HEK293 (cell line): Measurements from ENCODE around the gene IKZF1.

Source experiments
- CTCF ChIP-seq: fragments of 450-650 bp; formaldehyde crosslinking; IDR thresholded peaks from 2 replicates; pipeline ENCODE4 v1.5.1; 2016; ENCODE audit warnings: missing biosample characterization, missing genetic modification characterization
- MEIS1 ChIP-seq: sonication (generic); formaldehyde crosslinking; IDR thresholded peaks from 2 replicates; pipeline ENCODE4 v1.8.1; 2022; ENCODE audit warnings: missing genetic modification reagents, mild to moderate bottlenecking, borderline replicate concordance
- PATZ1 ChIP-seq: fragments of 450-650 bp; formaldehyde crosslinking; IDR thresholded peaks from 2 replicates; pipeline ENCODE4 v1.5.1; 2016; ENCODE audit warnings: missing biosample characterization, missing genetic modification characterization
- PRDM4 ChIP-seq: fragments of 450-650 bp; formaldehyde crosslinking; IDR thresholded peaks from 2 replicates; pipeline ENCODE4 v1.5.1; 2017; ENCODE audit warnings: missing biosample characterization, missing genetic modification characterization
- SETDB1 ChIP-seq: IDR thresholded peaks from one replicate; pipeline ENCODE4 v1.6.1; 2017; ENCODE audit warnings: mild to moderate bottlenecking, low read length, moderate library complexity, mixed read lengths; ENCODE audit not compliant: insufficient read length
- ZBTB17 ChIP-seq: fragments of 450-650 bp; formaldehyde crosslinking; IDR thresholded peaks from 2 replicates; pipeline ENCODE4 v1.5.1; 2016; ENCODE audit warnings: missing biosample characterization, missing genetic modification characterization
- ZNF292 ChIP-seq: fragments of 450-650 bp; formaldehyde crosslinking; IDR thresholded peaks from 2 replicates; pipeline ENCODE4 v1.5.1; 2016; ENCODE audit warnings: low read depth, missing biosample characterization, missing genetic modification characterization, borderline replicate concordance
- ZNF555 ChIP-seq: fragments of 450-650 bp; formaldehyde crosslinking; conservative IDR thresholded peaks from 2 replicates; pipeline ENCODE4 v1.5.1; 2017; ENCODE audit warnings: missing biosample characterization, mild to moderate bottlenecking, missing genetic modification characterization, inconsistent platforms
- ZNF621 ChIP-seq: fragments of 450-650 bp; formaldehyde crosslinking; IDR thresholded peaks from 2 replicates; pipeline ENCODE4 v1.5.1; 2017; ENCODE audit warnings: missing biosample characterization, missing genetic modification characterization
- ZNF692 ChIP-seq: fragments of 450-650 bp; formaldehyde crosslinking; IDR thresholded peaks from 2 replicates; pipeline ENCODE4 v1.5.1; 2016; ENCODE audit warnings: missing biosample characterization, missing genetic modification characterization

GRCh38 chr7:50404392-50404791 is 99.9 kb downstream of the IKZF1 start:
- TF ChIP-seq ZNF692 (no peak), CTCF (tag by site-specific recombination) (no peak), ZNF621 (tag by site-specific recombination) (no peak), ZNF292 (no peak), ZNF555 (tag by site-specific recombination) (no peak), MEIS1 (CRISPR knock-in tag) (no peak), ZBTB17 (tag by site-specific recombination) (no peak), SETDB1 (no peak), PATZ1 (tag by site-specific recombination) (no peak), PRDM4 (tag by site-specific recombination) (no peak)
